Stimulated activated effector memory CD8-positive, alpha-beta T cell treated with anti-CD3 and anti-CD28 coated beads, Interleukin-12 subunit alpha, Interleukin-12 subunit beta, amount 100 ng/mL, for 72 hours (primary cell): ENCODE data around the gene GABBR2.
"Not testable (repeated sequence)": the region's sequence is repeated elsewhere in the genome, so short reads cannot be mapped to it uniquely, and the experiment has no call there.

Source experiments
- ATAC-seq: fragments of 150-1000 bp; cut with Tn5 transposase; 2 replicates; pipeline ENCODE4 v1.10.0; 2021
- DNase-seq, 2 donors: peaks; one replicate each; pipeline ENCODE4 v3.0.0; 2021 to 2022; ENCODE audit warnings: low spot score in 2 of 2
- H3K27ac Mint-ChIP-seq: one replicate; pipeline ENCODE4 v1.8.0; 2022; ENCODE audit warnings: mild to moderate bottlenecking, mixed read lengths
- H3K36me3 Mint-ChIP-seq: one replicate; pipeline ENCODE4 v1.8.0; 2022; ENCODE audit warnings: mild to moderate bottlenecking, mixed read lengths
- H3K4me1 Mint-ChIP-seq: one replicate; pipeline ENCODE4 v1.8.0; 2022; ENCODE audit warnings: mixed read lengths
- H3K4me3 Mint-ChIP-seq: one replicate; pipeline ENCODE4 v1.8.0; 2022; ENCODE audit warnings: mild to moderate bottlenecking, mixed read lengths
- H3K9me3 Mint-ChIP-seq: one replicate; pipeline ENCODE4 v1.8.0; 2022; ENCODE audit warnings: mixed read lengths

GABBR2 gene

GRCh38 chr9:98281281-98281680 is 427.5 kb downstream of the GABBR2 start:
- DNase-seq (no peak), ATAC-seq (no peak)
- H3K9me3 Mint-ChIP-seq, result no peaks in the 10 kb centered on the region
- H3K36me3 Mint-ChIP-seq, result no peaks in the 10 kb centered on the region
- peak overlapping the region; percentile 6 for H3K27ac Mint-ChIP-seq
- H3K4me1 Mint-ChIP-seq, result no peaks in the 10 kb centered on the region
- H3K4me3 Mint-ChIP-seq, result no peak overlapping the region

DNA sequence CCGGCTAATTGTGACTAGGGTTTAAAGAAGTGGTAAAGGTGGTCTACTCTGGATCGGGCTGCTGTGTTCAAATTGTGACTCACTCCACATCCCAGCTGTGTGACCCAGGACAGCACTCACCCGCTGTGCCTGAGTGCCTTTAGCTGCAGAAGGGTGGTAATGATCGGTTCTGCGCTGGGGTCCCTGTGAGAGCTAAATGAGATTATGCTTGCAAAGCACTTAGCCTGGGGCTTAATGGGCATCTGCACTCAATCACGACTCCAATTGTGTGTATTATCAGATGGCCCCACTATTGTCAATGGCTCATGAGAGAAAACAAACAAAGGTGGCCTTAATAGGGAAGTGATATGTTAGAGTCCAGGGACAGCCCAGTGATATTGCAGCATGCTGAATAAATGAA is 428.2 kb downstream of the GABBR2 start:
- Mint-ChIP-seq H3K36me3 (no peaks in the 10 kb centered on the region), H3K4me1 (no peaks in the 10 kb centered on the region), H3K4me3 (no peak overlapping the region), H3K9me3 (no peaks in the 10 kb centered on the region), H3K27ac (no peak overlapping the region)
- DNase-seq, result no peak
- no peak for ATAC-seq

DNA sequence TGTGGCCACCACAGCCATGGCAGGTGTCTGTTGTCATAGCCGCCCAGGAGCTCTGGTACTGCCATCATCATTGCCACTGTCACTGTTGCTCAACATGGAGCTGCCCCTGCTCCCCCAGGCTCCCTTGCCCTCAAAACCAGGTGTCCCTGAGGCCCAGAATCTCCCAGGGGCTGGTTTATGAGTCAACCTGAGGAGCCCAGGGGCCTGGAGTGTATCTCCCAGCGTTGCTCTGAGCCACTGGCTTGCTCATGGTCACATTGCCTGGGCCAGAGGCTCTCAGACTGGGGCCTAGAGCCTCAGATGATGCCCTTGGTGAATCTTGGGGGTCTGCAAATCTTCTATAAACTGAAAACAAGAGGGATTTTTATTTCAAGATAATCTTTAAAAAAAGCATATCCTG is 428.6 kb downstream of the GABBR2 start:
- no peak for DNase-seq
- no peaks in the 10 kb centered on the region for H3K36me3 Mint-ChIP-seq
- H3K27ac Mint-ChIP-seq, result no peak overlapping the region
- no peak overlapping the region for H3K4me3 Mint-ChIP-seq
- no peaks in the 10 kb centered on the region for H3K9me3 Mint-ChIP-seq
- no peaks in the 10 kb centered on the region for H3K4me1 Mint-ChIP-seq
- no peak for ATAC-seq

DNA sequence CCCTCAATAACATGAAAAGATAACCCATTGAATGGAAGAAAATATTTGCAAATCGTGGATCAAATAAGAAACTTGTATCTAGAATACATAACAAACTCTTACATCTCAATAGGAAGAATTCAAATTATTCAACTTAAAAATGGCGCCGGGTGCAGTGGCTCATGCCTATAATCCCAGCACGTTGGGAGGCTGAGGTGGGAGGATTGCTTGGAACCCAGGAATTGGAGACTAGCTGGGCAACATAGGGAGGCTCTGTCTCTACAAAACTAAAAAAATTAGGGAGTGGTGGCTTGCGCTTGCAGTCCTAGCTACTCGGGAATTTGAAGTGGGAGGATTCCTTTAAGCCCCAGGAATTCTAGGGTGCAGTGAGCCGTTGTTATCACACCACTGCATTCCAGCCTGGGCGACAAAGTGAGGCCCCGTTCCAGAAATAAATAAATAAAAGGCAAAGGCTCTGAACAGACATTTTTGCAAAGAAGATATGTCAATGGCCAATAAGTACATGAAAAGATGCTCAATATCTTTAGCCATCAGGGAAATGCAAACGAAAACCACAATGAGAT is 431.7 kb downstream of the GABBR2 start:
- ATAC-seq, result no peak
- no peaks in the 10 kb centered on the region for H3K9me3 Mint-ChIP-seq
- no peaks in the 10 kb centered on the region for H3K4me1 Mint-ChIP-seq
- H3K4me3 Mint-ChIP-seq, result no peak overlapping the region
- no peak overlapping the region for H3K27ac Mint-ChIP-seq
- H3K36me3 Mint-ChIP-seq, result no peaks in the 10 kb centered on the region
- DNase-seq, result no peak

- H3K4me1 Mint-ChIP-seq, result no peaks in the 10 kb centered on the region
- ATAC-seq, result no peak
Observed at GRCh38 chr9:98275159-98275558, 433.6 kb downstream of the GABBR2 start.

DNA sequence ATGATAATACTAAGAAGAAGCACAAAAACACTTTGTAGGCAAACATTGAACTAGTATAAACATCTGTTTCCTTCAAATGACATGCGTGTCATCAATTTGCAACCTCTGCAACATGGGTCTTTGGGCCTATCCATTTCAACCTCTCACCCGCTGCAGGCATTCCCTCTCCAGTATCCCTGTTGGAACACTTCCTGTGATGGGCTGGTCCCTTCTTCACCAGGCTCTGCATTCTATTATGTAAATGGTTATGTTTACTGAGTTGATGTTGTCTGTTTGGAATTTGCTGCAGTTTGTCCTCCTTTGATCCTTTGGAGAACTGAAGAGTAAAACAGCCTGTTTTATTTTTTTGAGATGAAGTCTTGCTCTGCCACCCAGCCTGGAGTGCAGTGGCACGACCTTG is 436.7 kb downstream of the GABBR2 start:
- DNase-seq (no peak), ATAC-seq (no peak)
- Mint-ChIP-seq H3K4me1 (no peaks in the 10 kb centered on the region), H3K4me3 (no peak overlapping the region), H3K27ac (no peak overlapping the region), H3K36me3 (no peaks in the 10 kb centered on the region), H3K9me3 (no peaks in the 10 kb centered on the region)

More at GRCh38 chr9:98275159-98275558, 433.6 kb downstream of the GABBR2 start:
- DNase-seq, result no peak
- Mint-ChIP-seq H3K9me3 (no peaks in the 10 kb centered on the region), H3K36me3 (no peaks in the 10 kb centered on the region), H3K4me3 (no peak overlapping the region), H3K27ac (no peak overlapping the region)

GRCh38 chr9:98271479-98271878 is 437.3 kb downstream of the GABBR2 start:
- H3K4me3 Mint-ChIP-seq, result no peak overlapping the region
- no peaks in the 10 kb centered on the region for H3K36me3 Mint-ChIP-seq
- H3K4me1 Mint-ChIP-seq, result no peaks in the 10 kb centered on the region
- no peak overlapping the region for H3K27ac Mint-ChIP-seq
- no peaks in the 10 kb centered on the region for H3K9me3 Mint-ChIP-seq
- ATAC-seq (no peak), DNase-seq (no peak)

GRCh38 chr9:98270284-98270683 is 438.5 kb downstream of the GABBR2 start:
- not testable (repeated sequence) for H3K4me3 Mint-ChIP-seq, DNase-seq, ATAC-seq, H3K4me1 Mint-ChIP-seq, H3K9me3 Mint-ChIP-seq, H3K36me3 Mint-ChIP-seq, H3K27ac Mint-ChIP-seq

- not testable (repeated sequence) for H3K27ac Mint-ChIP-seq, H3K9me3 Mint-ChIP-seq, ATAC-seq, DNase-seq, H3K4me3 Mint-ChIP-seq, H3K36me3 Mint-ChIP-seq, H3K4me1 Mint-ChIP-seq
Observed at GRCh38 chr9:98269652-98270051, 439.1 kb downstream of the GABBR2 start.

DNA sequence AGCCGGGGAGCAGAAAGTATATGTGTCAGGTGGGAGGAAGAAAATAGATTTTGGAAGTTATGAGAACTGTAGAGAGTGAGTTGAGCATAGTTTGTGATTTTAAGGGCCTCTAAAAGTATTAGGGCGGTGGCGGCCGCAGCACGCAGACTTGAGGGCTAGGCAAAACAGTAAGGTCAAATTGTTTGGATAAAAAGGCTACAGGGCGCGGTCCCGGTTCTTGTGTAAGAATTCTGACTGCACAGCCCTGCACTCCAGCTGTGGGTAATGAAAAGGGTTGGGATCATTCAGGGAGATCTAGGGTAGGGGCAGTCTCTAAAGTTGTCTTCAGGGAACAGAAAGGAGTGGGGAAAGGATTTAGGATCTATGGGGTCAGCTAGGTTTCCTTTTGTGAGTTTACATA is 441.2 kb downstream of the GABBR2 start:
- H3K27ac Mint-ChIP-seq, H3K9me3 Mint-ChIP-seq, ATAC-seq, H3K4me1 Mint-ChIP-seq, H3K36me3 Mint-ChIP-seq, H3K4me3 Mint-ChIP-seq, DNase-seq: not testable (repeated sequence)

- ATAC-seq (no peak), DNase-seq (no peak)
- Mint-ChIP-seq H3K9me3 (no peaks in the 10 kb centered on the region), H3K4me3 (no peak overlapping the region), H3K4me1 (no peaks in the 10 kb centered on the region), H3K36me3 (no peaks in the 10 kb centered on the region), H3K27ac (no peak overlapping the region)
Observed at GRCh38 chr9:98264516-98264915, 444.2 kb downstream of the GABBR2 start.

DNA sequence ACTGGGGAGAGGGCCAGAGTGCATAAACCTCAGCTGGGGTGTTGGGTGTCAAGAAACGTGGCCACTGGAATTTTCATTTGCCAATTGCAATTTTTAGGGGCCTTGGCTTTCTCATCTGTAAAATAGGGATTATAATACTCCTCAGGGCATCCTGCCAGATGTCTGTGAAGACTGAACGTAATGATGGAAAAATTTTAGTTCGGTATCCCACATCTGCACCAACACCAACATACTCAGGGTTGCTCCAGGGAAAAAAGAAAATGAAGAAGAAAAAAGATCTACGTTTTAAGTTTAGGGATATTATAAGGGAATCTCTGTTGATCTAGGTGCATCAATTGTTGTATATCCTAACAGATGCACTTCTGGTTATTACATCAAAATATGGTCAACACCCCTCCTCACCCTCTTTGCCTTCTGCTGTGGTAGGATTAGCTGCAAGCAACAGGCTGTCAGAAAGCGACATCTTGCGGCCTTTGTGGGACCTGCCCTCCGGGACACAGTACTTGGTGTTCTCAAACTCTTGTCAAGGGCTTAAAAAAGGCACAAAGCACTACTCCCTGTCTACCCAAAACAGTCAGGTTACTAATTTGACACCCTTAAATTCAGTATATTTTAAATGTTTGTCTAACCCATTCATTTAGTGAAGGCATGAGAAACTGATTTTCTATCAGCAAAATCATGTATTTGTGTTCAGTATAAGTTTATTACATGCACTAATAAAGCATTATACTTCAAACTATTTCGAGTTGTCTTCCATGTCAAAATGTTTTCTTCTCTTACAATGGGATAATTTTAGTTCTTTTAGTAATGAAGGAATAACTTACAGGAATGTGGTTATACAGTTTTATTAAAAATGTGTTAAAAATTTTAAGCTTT is 445.0 kb downstream of the GABBR2 start:
- Mint-ChIP-seq H3K27ac (no peak overlapping the region), H3K4me1 (no peaks in the 10 kb centered on the region), H3K4me3 (no peak overlapping the region), H3K36me3 (no peaks in the 10 kb centered on the region), H3K9me3 (no peaks in the 10 kb centered on the region)
- ATAC-seq, result peak; percentile 98
- peak; percentile 52 to 85 for DNase-seq

- no peaks in the 10 kb centered on the region for H3K9me3 Mint-ChIP-seq
- H3K27ac Mint-ChIP-seq, result no peak overlapping the region
- no peak for DNase-seq
- no peak overlapping the region for H3K4me3 Mint-ChIP-seq
- no peak for ATAC-seq
- no peaks in the 10 kb centered on the region for H3K4me1 Mint-ChIP-seq
- H3K36me3 Mint-ChIP-seq, result no peaks in the 10 kb centered on the region
Observed at GRCh38 chr9:98263080-98263479, 445.7 kb downstream of the GABBR2 start.

DNA sequence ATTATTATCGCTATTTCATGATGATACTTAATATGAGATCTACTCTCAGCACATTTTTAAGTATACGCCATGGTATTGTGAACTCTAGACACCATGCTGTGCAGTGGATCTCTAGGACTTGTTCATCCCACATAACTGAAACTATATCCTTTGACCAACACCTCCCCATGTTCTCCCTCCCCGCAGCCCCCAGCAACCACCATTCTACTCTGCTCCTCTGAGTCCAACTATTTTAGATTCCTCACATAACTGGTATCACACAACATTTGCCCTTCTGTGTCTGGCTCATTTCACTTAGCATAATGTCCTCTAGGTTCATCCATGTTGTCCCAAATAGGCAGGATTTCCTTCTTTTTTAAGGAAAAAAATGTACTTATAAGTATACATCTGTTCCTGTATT is 446.7 kb downstream of the GABBR2 start:
- DNase-seq (no peak), ATAC-seq (no peak)
- Mint-ChIP-seq H3K27ac (no peak overlapping the region), H3K4me3 (no peak overlapping the region), H3K4me1 (no peaks in the 10 kb centered on the region), H3K36me3 (no peaks in the 10 kb centered on the region), H3K9me3 (no peaks in the 10 kb centered on the region)

DNA sequence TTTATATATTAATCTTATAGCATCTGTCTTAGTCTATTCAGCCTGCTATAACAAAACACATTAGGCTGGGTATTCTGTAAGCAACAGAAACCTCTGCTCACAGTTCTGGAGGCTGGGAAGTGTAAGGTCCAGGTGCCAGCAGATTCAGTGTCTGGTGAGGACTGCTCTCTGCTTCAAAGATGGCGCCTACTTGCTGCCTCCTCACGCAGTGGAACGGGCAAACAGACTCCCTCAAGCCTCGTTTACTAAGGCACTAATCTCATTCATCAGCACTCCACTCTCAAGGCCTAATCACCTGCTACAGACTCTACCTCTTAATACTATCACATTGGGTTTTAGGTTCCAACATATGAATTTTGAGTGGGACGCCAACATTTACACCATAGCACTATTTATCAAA is 448.1 kb downstream of the GABBR2 start:
- Mint-ChIP-seq H3K9me3 (no peaks in the 10 kb centered on the region), H3K36me3 (peaks cover 9% of the 10 kb centered on the region), H3K4me3 (no peak overlapping the region), H3K27ac (no peak overlapping the region), H3K4me1 (peaks cover 7% of the 10 kb centered on the region)
- ATAC-seq, result no peak
- no peak for DNase-seq

DNA sequence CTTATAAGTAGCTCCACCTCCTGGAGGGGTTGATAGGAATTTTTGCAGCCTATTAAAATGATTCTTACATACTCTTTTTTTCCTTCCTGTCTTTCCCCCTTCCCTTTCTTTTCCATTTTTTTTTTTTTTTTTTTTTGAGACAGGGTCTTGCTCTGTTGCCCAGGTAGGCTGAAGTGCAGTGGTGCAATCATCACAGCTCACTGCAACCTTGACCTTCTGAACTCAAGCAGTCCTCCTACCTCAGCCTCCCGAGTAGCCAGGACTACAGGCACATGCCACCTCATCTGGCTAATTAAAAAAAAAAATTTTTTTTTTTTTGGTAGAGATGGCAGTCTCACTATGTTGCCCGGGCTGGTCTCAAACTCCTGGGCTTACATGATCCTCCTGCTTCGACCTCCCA is 448.9 kb downstream of the GABBR2 start:
- no peak overlapping the region for H3K4me3 Mint-ChIP-seq
- H3K27ac Mint-ChIP-seq, result no peak overlapping the region
- peaks cover 10% of the 10 kb centered on the region for H3K4me1 Mint-ChIP-seq
- peaks cover 17% of the 10 kb centered on the region for H3K36me3 Mint-ChIP-seq
- DNase-seq (no peak), ATAC-seq (no peak)
- no peaks in the 10 kb centered on the region for H3K9me3 Mint-ChIP-seq
